HG02884 (cell line): ENCODE measurements around the gene C16orf54.
"Not testable (repeated sequence)": the region's sequence is repeated elsewhere in the genome, so short reads cannot be mapped to it uniquely, and the experiment has no call there.

Source experiments
- ATAC-seq: cut with Tn5 transposase; IDR thresholded peaks from one replicate; pipeline ENCODE4 v1.9.1; 2021; ENCODE audit warnings: mild to moderate bottlenecking, moderate library complexity; ENCODE audit not compliant: unreplicated experiment

C16orf54 gene

GRCh38 chr16:29710227-29711219, 35.3 kb downstream of the C16orf54 start:
- ATAC-seq = no peak

DNA sequence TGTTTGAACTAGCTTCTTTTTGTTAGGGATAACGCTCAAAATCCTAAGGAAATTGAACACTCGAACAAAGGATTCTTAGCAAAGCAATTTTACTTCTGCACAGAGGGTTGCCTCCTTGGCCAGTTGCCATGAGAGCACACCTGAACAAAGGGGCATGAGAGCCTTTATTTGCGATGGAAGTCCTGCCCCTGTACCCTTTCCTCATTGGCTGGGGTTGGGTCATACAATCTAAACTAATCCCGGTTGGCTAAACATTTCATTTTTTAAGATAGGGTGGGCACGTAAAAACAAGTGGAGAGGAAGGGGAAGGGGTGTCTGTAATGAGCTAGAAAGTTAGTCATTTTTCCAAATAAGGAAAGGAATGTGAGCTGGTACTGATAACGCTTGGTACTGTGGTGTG, 36.1 kb downstream of the C16orf54 start:
- not testable (repeated sequence) for ATAC-seq

DNA sequence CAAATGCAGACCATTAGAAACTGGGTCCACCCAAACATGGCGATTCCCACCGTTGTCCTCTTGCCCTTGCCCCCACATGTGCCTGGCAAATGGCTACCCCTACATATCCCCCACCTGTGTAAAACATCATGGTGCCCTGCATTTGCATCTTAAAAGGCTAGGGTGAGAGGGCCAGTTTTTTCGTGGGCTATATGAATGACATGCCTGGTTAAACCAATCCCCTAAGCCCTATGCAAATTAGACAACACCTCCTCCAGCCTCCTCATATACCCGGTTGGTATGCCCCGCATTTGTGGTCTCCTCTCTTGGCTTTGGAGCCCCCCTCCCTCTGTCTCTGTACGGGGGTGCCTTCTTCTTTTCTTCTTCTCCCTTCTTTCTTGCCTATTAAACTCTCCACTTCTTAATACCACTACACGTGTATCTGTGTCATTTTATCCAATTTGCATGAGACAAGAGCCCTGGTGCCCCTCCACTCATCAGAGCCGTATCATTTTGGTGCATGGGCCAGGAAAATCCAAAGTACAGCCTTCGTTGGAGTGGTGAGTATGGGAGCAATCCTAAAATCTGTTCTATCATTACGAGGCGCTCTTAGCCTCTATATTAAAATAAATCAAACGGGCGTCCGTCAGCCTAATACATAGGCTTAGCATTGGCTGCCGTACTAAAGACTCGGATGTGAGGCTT, 36.7 kb downstream of the C16orf54 start:
- ATAC-seq = no peak

DNA sequence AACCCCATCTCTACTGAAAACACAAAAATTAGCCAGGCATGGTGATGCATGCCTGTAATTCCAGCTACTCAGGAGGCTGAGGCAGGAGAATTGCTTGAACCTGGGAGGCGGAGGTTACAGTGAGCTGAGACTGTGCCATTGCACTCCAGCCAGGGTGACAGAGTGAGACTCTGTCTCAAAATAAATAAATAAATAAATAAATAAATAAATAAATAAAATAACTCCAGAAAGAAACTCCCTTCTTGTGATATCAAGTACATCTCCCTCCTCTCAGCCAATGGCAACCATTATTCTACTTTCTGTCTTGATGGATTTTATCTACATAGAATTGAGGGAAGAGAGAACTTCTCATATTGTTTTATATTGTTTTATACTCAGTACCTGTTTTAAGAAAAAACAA, 38.6 kb downstream of the C16orf54 start:
- ATAC-seq = not testable (repeated sequence)

GRCh38 chr16:29705030-29705429, 40.8 kb downstream of the C16orf54 start:
- ATAC-seq = no peak

GRCh38 chr16:29702269-29702668, 43.5 kb downstream of the C16orf54 start:
- no peak for ATAC-seq

GRCh38 chr16:29701214-29701555, 44.6 kb downstream of the C16orf54 start:
- no peak for ATAC-seq

DNA sequence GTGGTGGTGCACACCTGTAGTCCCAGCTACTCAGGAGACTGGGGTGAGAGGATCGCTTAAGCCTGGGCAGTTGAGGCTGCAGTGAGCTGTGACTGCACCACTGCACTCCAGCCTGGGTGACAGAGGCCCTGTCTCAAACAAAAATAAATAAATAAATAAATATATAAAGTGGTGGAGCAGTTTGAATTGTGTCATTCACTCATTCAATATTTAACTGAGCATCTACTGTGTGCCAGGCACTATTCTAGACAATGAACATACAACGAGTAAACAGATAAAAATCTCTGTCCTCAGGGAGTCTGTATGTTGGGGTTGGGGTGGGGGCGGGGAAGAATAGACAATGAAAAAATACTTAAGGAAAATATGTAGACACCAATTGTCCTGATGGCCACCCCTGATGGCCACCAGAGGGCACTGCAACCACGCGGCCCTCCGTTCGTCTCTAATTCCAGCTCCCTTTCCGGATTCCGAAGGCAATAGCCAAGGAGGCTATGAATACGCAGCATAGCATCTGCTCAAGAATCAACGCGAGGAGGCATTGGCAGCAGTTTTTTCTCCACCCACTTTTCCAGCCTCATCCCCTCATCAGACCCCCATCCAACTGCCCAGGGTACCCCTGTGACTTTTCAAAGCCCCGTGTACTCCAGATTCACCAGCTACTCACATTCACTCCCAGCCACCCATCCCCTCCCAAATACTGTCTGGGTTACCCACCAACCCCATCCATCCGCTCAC, 45.4 kb downstream of the C16orf54 start:
- ATAC-seq = no peak

GRCh38 chr16:29699324-29700219, 46.2 kb downstream of the C16orf54 start:
- no peak for ATAC-seq

DNA sequence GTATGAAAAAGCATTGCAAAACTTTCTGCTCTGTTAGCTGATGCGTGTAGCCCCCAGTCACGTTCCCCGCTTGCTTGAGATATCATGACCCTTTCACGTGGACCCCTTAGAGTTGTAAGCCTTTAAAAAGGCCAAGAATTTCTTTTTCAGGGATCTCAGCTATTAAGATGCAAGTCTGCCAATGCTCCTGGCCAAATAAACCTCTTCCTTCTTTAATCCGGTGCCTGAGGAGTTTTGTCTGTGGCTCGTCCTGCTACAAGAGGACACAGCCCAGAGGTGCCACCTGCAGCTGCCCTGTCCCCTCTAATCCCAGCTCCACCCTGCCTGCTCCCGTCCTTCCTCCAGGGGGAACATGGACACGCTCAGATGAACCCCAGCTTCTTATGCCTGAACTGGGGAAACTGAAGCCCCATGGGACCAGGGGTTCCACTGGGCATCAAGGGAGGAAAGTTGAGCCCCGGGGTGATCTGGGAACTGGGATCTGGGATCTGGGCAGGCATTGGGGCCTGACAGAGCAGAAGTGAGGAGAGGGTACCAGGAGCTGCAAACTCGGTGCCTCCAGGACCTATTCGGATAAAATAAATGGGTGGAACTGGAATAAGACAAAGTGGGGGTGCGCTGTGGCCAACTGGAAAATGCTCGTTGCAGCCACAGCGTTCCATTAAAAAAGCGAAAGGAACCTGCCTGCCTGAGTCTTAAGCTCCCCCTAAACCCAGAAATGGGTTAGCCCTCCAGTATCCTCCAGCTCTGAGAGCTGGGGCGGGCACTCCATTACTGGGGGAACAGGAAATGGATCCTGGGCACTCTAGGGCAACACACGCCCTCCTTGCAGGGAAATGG, 47.1 kb downstream of the C16orf54 start:
- no peak for ATAC-seq

DNA sequence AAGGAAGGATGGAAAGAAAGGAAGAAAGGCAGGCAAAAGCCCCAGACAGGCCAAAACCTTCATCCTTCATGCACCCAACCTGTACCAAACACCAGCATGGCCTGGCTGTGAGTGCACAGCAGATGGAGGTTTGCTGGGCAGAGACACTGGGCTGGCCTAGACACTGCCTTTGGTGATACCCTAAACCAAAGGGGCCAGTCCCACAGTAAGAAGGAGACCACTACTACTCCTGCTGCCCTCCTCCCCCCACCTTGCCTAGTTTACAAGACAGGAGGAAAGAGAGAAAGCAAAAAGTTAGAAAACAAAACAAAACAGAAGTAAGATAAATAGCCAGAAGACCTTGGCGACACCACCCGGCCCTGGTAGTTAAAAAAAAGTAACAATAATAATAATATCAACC, 47.7 kb downstream of the C16orf54 start:
- no peak for ATAC-seq

- no peak for ATAC-seq
Measured at GRCh38 chr16:29697391-29697790, 48.4 kb downstream of the C16orf54 start.

- no peak for ATAC-seq
Measured at GRCh38 chr16:29696881-29697331, 48.9 kb downstream of the C16orf54 start.

DNA sequence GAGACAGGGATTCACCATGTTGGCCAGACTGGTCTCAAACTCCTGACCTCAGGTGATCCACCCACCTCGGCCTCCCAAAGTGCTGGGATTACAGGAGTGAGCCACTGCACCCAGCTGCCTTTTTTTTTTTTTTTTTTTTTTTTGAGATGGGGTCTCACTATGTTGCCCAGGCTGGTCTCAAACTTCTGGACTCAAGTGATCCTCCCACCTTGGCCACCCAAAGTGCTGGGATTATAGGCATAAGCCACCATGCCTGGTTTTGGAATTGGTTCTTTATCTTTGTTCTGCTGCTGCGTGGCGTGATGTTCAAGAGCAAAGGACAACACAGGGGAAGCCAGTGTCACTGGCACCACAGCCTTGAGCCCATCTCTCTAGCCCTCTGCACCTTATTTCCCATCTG, 50.1 kb downstream of the C16orf54 start:
- not testable (repeated sequence) for ATAC-seq

- ATAC-seq = no peak
Measured at GRCh38 chr16:29694384-29695195, 51.2 kb downstream of the C16orf54 start.

DNA sequence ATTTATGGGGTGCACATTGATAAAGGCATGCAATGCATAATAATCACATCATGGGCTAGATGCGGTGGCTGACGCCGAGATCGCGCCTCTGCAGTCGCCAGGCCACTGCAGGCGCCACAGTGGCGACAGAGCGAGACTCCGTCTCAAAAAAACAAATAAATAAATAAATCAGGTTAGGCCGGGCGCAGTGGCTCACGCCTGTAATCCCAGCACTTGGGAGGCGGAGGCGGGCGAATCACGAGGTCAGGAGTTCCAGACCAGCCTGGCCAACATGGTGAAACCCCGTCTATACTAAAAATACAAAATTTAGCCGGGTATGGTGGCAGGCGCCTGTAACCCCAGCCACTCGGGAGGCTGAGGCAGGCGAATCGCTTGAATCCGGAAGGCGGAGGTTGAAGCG, 53.2 kb downstream of the C16orf54 start:
- ATAC-seq = not testable (repeated sequence)
